ENCODE measurements around the gene CA9. TPM values are rescaled to one million over a fixed set of nuclear protein-coding genes. Genes with fewer than 3 reads are reported as not detected.
A peak's percentile ranks its signal among the peaks of the same experiment; 100 is the strongest.

The CA9 gene
- total and polyA plus RNA-seq, 2 donors (not counting 3 experiments of a cell fraction or from before 2014, with no cell fraction given) = 0.18 TPM; not detected in 1

DNA sequence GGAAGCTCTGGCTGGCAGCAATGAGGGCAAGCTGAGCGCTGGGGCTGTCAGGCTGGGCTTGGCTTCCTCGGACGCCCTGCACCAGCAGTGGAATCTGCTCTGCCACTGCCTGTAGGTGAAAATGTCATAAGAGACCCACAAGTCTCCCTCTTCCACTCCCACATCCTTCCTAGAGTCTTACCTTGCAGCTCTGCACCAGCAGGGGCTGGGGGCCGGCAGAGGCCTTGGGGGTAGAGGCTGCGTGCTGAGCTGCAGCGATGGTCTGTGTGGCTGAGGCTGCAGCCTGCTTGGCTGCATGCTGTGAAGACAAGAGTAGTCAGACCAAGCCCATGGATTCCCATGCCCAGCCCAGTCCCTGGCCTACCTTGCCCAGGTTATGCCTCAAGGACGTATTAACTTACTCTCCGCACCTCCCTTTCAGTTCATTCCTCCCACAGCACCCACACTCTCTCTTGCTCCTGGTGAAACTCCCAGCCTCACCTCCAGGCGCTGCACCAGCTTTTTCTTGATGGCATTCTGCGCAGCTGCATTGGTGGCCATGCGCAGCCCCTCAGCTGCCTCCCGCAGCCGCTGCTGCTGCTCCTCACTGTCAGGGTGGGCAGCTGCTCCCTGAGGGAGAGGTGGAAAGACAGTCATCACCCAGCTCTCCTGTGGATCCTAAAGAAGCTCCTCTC, 41.0 kb downstream of the CA9 start:
- H2AFZ ChIP-seq (ENCODE audit: low read depth, low read length) = no peak overlapping the region
- ChIA-PET POLR2A (interaction anchor here (1.2 kb wide), 1 partner anchor 13 kb away, joined by 4 read pairs; no protein-coding TSS in a partner anchor), CTCF (interaction anchor here (1.1 to 8.9 kb wide), 2 partner anchors 12 to 17 kb away, joined by 3 to 53 read pairs; no protein-coding TSS in a partner anchor)
- TF ChIP-seq GATA2 (IDR thresholded peaks at IDR 0.05; ENCODE audit: insufficient read depth, insufficient read length, low read depth, low read length) (no peak), MYC (IDR thresholded peaks at IDR 0.05; ENCODE audit: low read depth, low read length) (no peak), JUN (IDR thresholded peaks at IDR 0.05; ENCODE audit: borderline replicate concordance, insufficient read depth, insufficient read length, low read depth) (no peak), EZH2 (IDR thresholded peaks at IDR 0.05; ENCODE audit: borderline replicate concordance, low read depth, low read length, severe bottlenecking) (no peak), POLR2AphosphoS5 (IDR thresholded peaks at IDR 0.05; ENCODE audit: insufficient read depth, low read depth, low read length) (peak; percentile 23), FOS (IDR thresholded peaks at IDR 0.05; ENCODE audit: borderline replicate concordance, insufficient read depth, low read length) (no peak)
- no peak overlapping the region for H3K27ac ChIP-seq (ENCODE audit: insufficient read depth, low read depth, low read length)
- no peaks in the 10 kb centered on the region for H4K20me1 ChIP-seq (replicated peaks; ENCODE audit: control insufficient read depth, extremely low read depth, insufficient read depth, low read length)
- no peaks in the 10 kb centered on the region for H3K9me3 ChIP-seq (replicated peaks; ENCODE audit: control insufficient read depth, insufficient read depth, low read length)
- BruUV-seq (replicated peaks) = no TSS peak
- no peak overlapping the region for H3K9ac ChIP-seq (replicated peaks; ENCODE audit: extremely low read depth, insufficient read depth, low read length)
- intact Hi-C loops (cut with micrococcal nuclease) (no loop called here), dilution Hi-C loops (cut with MboI; ENCODE audit: extremely low pct_ligation_motif_present, low sequenced_read_pairs) (no loop called here)
- no peaks in the 10 kb centered on the region for H3K27me3 ChIP-seq (ENCODE audit: control insufficient read depth in 2 of 2, insufficient read depth in 2 of 2, low read length in 2 of 2)
- DNase-seq (ENCODE audit: low read depth, low spot score) = no peak
- H3K36me3 ChIP-seq (ENCODE audit: control insufficient read depth in 2 of 2, extremely low read depth in 1 of 2, insufficient read depth in 2 of 2, low read length in 2 of 2) = peaks cover 63 to 81% of the 10 kb centered on the region in 2 experiments
- no peaks in the 10 kb centered on the region for H3K4me1 ChIP-seq (ENCODE audit: control insufficient read depth, extremely low read depth, insufficient read depth, low read length)
- H3K4me2 ChIP-seq (ENCODE audit: insufficient read depth, low read length) = no peak overlapping the region
- FAIRE-seq = no peak
- no peaks in the 10 kb centered on the region for H3K79me2 ChIP-seq (ENCODE audit: control insufficient read depth, insufficient read depth, low read length)
- H3K4me3 ChIP-seq (replicated peaks in 1 of 3; ENCODE audit: insufficient read depth in 1 of 3, low read depth in 1 of 3, low read length in 3 of 3) = no peak overlapping the region
- no peaks in the 10 kb centered on the region for H3K9me1 ChIP-seq (replicated peaks; ENCODE audit: control insufficient read depth, extremely low read depth, insufficient read depth, low read length)

DNA sequence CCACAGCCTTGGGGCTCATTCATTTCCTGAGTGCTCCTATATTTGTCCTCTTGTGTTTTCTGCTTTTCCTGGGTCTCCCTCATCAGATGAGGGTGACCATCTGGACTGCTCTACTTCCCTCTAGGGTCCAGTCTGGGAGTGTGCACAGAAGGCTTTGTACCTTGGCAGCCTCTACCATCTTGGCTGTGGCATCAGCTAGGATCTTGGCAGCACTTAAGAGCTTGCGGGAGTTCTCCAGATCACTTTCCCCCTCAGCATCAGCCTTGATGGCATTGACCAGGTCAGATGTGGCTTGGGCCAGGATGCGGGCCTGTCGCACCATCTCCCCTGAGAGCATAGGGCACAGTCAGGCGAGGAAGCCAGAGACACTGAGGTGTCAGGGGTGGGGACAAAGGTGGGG, 42.5 kb downstream of the CA9 start:
- intact Hi-C loops (cut with micrococcal nuclease) = no loop called here
- H3K9ac ChIP-seq (replicated peaks; ENCODE audit: extremely low read depth, insufficient read depth, low read length) = no peak overlapping the region
- no peak overlapping the region for H2AFZ ChIP-seq (ENCODE audit: low read depth, low read length)
- H3K79me2 ChIP-seq (ENCODE audit: control insufficient read depth, insufficient read depth, low read length) = no peaks in the 10 kb centered on the region
- no peaks in the 10 kb centered on the region for H3K4me1 ChIP-seq (ENCODE audit: control insufficient read depth, extremely low read depth, insufficient read depth, low read length)
- H3K9me3 ChIP-seq (replicated peaks; ENCODE audit: control insufficient read depth, insufficient read depth, low read length) = no peaks in the 10 kb centered on the region
- ChIA-PET POLR2A (no interaction called here), CTCF (interaction anchor here (8.9 kb wide), 1 partner anchor 19 kb away, joined by 53 read pairs; no protein-coding TSS in a partner anchor)
- no peaks in the 10 kb centered on the region for H3K27me3 ChIP-seq (ENCODE audit: control insufficient read depth in 2 of 2, insufficient read depth in 2 of 2, low read length in 2 of 2)
- H3K4me3 ChIP-seq (replicated peaks in 1 of 3; ENCODE audit: insufficient read depth in 1 of 3, low read depth in 1 of 3, low read length in 3 of 3) = no peak overlapping the region
- H3K4me2 ChIP-seq (ENCODE audit: insufficient read depth, low read length) = no peak overlapping the region
- no peak overlapping the region for H3K27ac ChIP-seq (ENCODE audit: insufficient read depth, low read depth, low read length)
- FAIRE-seq = no peak
- H3K36me3 ChIP-seq (ENCODE audit: control insufficient read depth in 2 of 2, extremely low read depth in 1 of 2, insufficient read depth in 2 of 2, low read length in 2 of 2) = peaks cover 64 to 84% of the 10 kb centered on the region in 2 experiments
- BruUV-seq (replicated peaks) = no TSS peak
- H3K9me1 ChIP-seq (replicated peaks; ENCODE audit: control insufficient read depth, extremely low read depth, insufficient read depth, low read length) = no peaks in the 10 kb centered on the region
- TF ChIP-seq, protein P1, sequence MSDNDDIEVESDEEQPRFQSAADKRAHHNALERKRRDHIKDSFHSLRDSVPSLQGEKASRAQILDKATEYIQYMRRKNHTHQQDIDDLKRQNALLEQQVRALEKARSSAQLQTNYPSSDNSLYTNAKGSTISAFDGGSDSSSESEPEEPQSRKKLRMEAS (IDR thresholded peaks at IDR 0.05; ENCODE audit: insufficient read depth, insufficient read length) = no peak
- TF ChIP-seq POLR2A (IDR thresholded peaks at IDR 0.05; ENCODE audit: low read depth, low read length) = no peak
- TF ChIP-seq JUN (IDR thresholded peaks at IDR 0.05; ENCODE audit: borderline replicate concordance, insufficient read depth, insufficient read length, low read depth) = no peak
- no peak for TF ChIP-seq EZH2 (IDR thresholded peaks at IDR 0.05; ENCODE audit: borderline replicate concordance, low read depth, low read length, severe bottlenecking)
- TF ChIP-seq GATA2 (IDR thresholded peaks at IDR 0.05; ENCODE audit: insufficient read depth, insufficient read length, low read depth, low read length) = no peak
- TF ChIP-seq MYC (IDR thresholded peaks at IDR 0.05; ENCODE audit: low read depth, low read length) = no peak
- TF ChIP-seq, protein P2, sequence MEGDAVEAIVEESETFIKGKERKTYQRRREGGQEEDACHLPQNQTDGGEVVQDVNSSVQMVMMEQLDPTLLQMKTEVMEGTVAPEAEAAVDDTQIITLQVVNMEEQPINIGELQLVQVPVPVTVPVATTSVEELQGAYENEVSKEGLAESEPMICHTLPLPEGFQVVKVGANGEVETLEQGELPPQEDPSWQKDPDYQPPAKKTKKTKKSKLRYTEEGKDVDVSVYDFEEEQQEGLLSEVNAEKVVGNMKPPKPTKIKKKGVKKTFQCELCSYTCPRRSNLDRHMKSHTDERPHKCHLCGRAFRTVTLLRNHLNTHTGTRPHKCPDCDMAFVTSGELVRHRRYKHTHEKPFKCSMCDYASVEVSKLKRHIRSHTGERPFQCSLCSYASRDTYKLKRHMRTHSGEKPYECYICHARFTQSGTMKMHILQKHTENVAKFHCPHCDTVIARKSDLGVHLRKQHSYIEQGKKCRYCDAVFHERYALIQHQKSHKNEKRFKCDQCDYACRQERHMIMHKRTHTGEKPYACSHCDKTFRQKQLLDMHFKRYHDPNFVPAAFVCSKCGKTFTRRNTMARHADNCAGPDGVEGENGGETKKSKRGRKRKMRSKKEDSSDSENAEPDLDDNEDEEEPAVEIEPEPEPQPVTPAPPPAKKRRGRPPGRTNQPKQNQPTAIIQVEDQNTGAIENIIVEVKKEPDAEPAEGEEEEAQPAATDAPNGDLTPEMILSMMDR (IDR thresholded peaks at IDR 0.05; ENCODE audit: extremely low read depth in 1 of 2, insufficient read depth in 1 of 2, low read depth in 1 of 2, low read length in 2 of 2) = no peak
- TF ChIP-seq POLR2AphosphoS5 (IDR thresholded peaks at IDR 0.05; ENCODE audit: insufficient read depth, low read depth, low read length) = no peak
- TF ChIP-seq FOS (IDR thresholded peaks at IDR 0.05; ENCODE audit: borderline replicate concordance, insufficient read depth, low read length) = no peak
- dilution Hi-C loops (cut with MboI; ENCODE audit: extremely low pct_ligation_motif_present, low sequenced_read_pairs) = no loop called here
- H4K20me1 ChIP-seq (replicated peaks; ENCODE audit: control insufficient read depth, extremely low read depth, insufficient read depth, low read length) = no peaks in the 10 kb centered on the region
- no peak for DNase-seq (ENCODE audit: low read depth, low spot score)
